PC-3 (cell line): ENCODE data around the gene KLHDC8A.

Experiments
- EZH2 ChIP-seq: fragments of 300-600 bp; sonication (generic); IDR thresholded peaks from one replicate; pipeline ENCODE4 v1.6.1; 2017; ENCODE audit warnings: antibody characterized with exemption, mild to moderate bottlenecking, low read length; ENCODE audit not compliant: unreplicated experiment
- TF ChIP-seq, protein P1 (sequence below): fragments of 300-600 bp; sonication (generic); conservative IDR thresholded peaks from 2 replicates; pipeline ENCODE4 v1.5.1; 2017; ENCODE audit warnings: antibody characterized with exemption, low read depth, mild to moderate bottlenecking, low read length

- TF ChIP-seq, protein P1, sequence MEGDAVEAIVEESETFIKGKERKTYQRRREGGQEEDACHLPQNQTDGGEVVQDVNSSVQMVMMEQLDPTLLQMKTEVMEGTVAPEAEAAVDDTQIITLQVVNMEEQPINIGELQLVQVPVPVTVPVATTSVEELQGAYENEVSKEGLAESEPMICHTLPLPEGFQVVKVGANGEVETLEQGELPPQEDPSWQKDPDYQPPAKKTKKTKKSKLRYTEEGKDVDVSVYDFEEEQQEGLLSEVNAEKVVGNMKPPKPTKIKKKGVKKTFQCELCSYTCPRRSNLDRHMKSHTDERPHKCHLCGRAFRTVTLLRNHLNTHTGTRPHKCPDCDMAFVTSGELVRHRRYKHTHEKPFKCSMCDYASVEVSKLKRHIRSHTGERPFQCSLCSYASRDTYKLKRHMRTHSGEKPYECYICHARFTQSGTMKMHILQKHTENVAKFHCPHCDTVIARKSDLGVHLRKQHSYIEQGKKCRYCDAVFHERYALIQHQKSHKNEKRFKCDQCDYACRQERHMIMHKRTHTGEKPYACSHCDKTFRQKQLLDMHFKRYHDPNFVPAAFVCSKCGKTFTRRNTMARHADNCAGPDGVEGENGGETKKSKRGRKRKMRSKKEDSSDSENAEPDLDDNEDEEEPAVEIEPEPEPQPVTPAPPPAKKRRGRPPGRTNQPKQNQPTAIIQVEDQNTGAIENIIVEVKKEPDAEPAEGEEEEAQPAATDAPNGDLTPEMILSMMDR: no peak
- TF ChIP-seq EZH2: no peak
These were observed 14.1 kb upstream of the KLHDC8A start for GRCh38 chr1:205370780-205371179.
